Mucosa of stomach (tissue), 1 donor: ENCODE data around the gene C1QTNF2.

Experiments used
- H3K27me3 ChIP-seq: one replicate; pipeline ENCODE4 v1.7.0; 2013; ENCODE audit warnings: mild to moderate bottlenecking, low read length; ENCODE audit not compliant: control insufficient read depth, insufficient read depth
- H3K36me3 ChIP-seq: one replicate; pipeline ENCODE4 v1.7.0; 2013; ENCODE audit warnings: low read length; ENCODE audit not compliant: control insufficient read depth, insufficient read depth
- H3K4me1 ChIP-seq: one replicate; pipeline ENCODE4 v1.7.0; 2013; ENCODE audit warnings: mild to moderate bottlenecking, low read length; ENCODE audit not compliant: control insufficient read depth, insufficient read depth
- H3K4me3 ChIP-seq: one replicate; pipeline ENCODE4 v1.7.0; 2013; ENCODE audit warnings: low read length
- H3K9ac ChIP-seq: one replicate; pipeline ENCODE4 v1.7.0; 2013; ENCODE audit warnings: mild to moderate bottlenecking, low read length, moderate library complexity
- H3K9me3 ChIP-seq: one replicate; pipeline ENCODE4 v1.7.0; 2013; ENCODE audit warnings: mild to moderate bottlenecking, low read length, moderate library complexity; ENCODE audit not compliant: control insufficient read depth
- donor health status: Pancreatic carcinoma.

C1QTNF2 gene

GRCh38 chr5:160369990-160370712 lies at the start of gene C1QTNF2:
TSS of gene C1QTNF2 (minus strand) at chr5:160370626. CDS start at chr5:160355011, 15,615 bp downstream.
- peaks cover 15% of the 10 kb centered on the region for H3K27me3 ChIP-seq
- H3K4me3 ChIP-seq = peak within 1 kb of the TSS; percentile 37
- no peaks in the 10 kb centered on the region for H3K9me3 ChIP-seq
- H3K36me3 ChIP-seq = no peaks in the 10 kb centered on the region
- peak within 1 kb of the TSS; percentile 27 for H3K9ac ChIP-seq
- H3K4me1 ChIP-seq = peaks cover 6% of the 10 kb centered on the region

GRCh38 chr5:160420331-160420610 lies 49.8 kb upstream of the C1QTNF2 start:
- peaks cover 16% of the 10 kb centered on the region for H3K4me1 ChIP-seq
- no peak overlapping the region for H3K9ac ChIP-seq
- no peaks in the 10 kb centered on the region for H3K9me3 ChIP-seq
- no peak overlapping the region for H3K4me3 ChIP-seq
- no peaks in the 10 kb centered on the region for H3K36me3 ChIP-seq
- no peaks in the 10 kb centered on the region for H3K27me3 ChIP-seq

GRCh38 chr5:160419458-160420330 lies 49.3 kb upstream of the C1QTNF2 start:
- no peaks in the 10 kb centered on the region for H3K9me3 ChIP-seq
- H3K36me3 ChIP-seq = no peaks in the 10 kb centered on the region
- H3K27me3 ChIP-seq = no peaks in the 10 kb centered on the region
- H3K9ac ChIP-seq = peak overlapping the region; percentile 99
- peaks cover 16% of the 10 kb centered on the region for H3K4me1 ChIP-seq
- H3K4me3 ChIP-seq = peak overlapping the region; percentile 97

- Histone ChIP-seq H3K4me3 (peak within 1 kb of the TSS; percentile 97), H3K36me3 (no peaks in the 10 kb centered on the region), H3K9ac (peak within 1 kb of the TSS; percentile 99), H3K4me1 (peaks cover 16% of the 10 kb centered on the region), H3K27me3 (no peaks in the 10 kb centered on the region), H3K9me3 (no peaks in the 10 kb centered on the region)
These were observed 48.4 kb upstream of the C1QTNF2 start, which contains the start of gene SLU7 for GRCh38 chr5:160418561-160419457. TSS of gene SLU7 (minus strand) at chr5:160419081. CDS start at chr5:160415294, 3,787 bp downstream.

- Histone ChIP-seq H3K9ac (peak within 1 kb of the TSS; percentile 95), H3K4me3 (peak within 1 kb of the TSS; percentile 81), H3K36me3 (no peaks in the 10 kb centered on the region), H3K4me1 (peaks cover 8% of the 10 kb centered on the region), H3K27me3 (no peaks in the 10 kb centered on the region), H3K9me3 (no peaks in the 10 kb centered on the region)
These were observed 29.3 kb upstream of the C1QTNF2 start, which contains the start of gene FAM200C for GRCh38 chr5:160399402-160400353. TSS of gene FAM200C (minus strand) at chr5:160400054. CDS start at chr5:160395490, 4,564 bp downstream.

GRCh38 chr5:160398806-160399205 lies 28.4 kb upstream of the C1QTNF2 start:
- H3K9me3 ChIP-seq = no peaks in the 10 kb centered on the region
- H3K4me3 ChIP-seq = peak overlapping the region; percentile 81
- H3K27me3 ChIP-seq = no peaks in the 10 kb centered on the region
- H3K4me1 ChIP-seq = peaks cover 8% of the 10 kb centered on the region
- H3K9ac ChIP-seq = peak overlapping the region; percentile 95
- H3K36me3 ChIP-seq = no peaks in the 10 kb centered on the region

- Histone ChIP-seq H3K4me1 (peaks cover 8% of the 10 kb centered on the region), H3K9me3 (no peaks in the 10 kb centered on the region), H3K27me3 (no peaks in the 10 kb centered on the region), H3K4me3 (no peak overlapping the region), H3K36me3 (no peaks in the 10 kb centered on the region), H3K9ac (no peak overlapping the region)
These were observed 27.1 kb upstream of the C1QTNF2 start for GRCh38 chr5:160397492-160397891.

- Histone ChIP-seq H3K27me3 (no peaks in the 10 kb centered on the region), H3K9ac (no peak overlapping the region), H3K9me3 (no peaks in the 10 kb centered on the region), H3K4me3 (no peak overlapping the region), H3K4me1 (peaks cover 5% of the 10 kb centered on the region), H3K36me3 (no peaks in the 10 kb centered on the region)
These were observed 24.7 kb upstream of the C1QTNF2 start for GRCh38 chr5:160395111-160395510.

GRCh38 chr5:160390787-160391696 lies 20.6 kb upstream of the C1QTNF2 start:
- Histone ChIP-seq H3K27me3 (no peaks in the 10 kb centered on the region), H3K9me3 (no peaks in the 10 kb centered on the region), H3K36me3 (no peaks in the 10 kb centered on the region), H3K4me3 (no peak overlapping the region), H3K9ac (no peak overlapping the region), H3K4me1 (no peaks in the 10 kb centered on the region)

GRCh38 chr5:160387445-160387844 lies 17.0 kb upstream of the C1QTNF2 start:
- H3K4me3 ChIP-seq = no peak overlapping the region
- H3K9ac ChIP-seq = no peak overlapping the region
- no peaks in the 10 kb centered on the region for H3K4me1 ChIP-seq
- H3K9me3 ChIP-seq = no peaks in the 10 kb centered on the region
- no peaks in the 10 kb centered on the region for H3K27me3 ChIP-seq
- H3K36me3 ChIP-seq = no peaks in the 10 kb centered on the region
